GM20000 (cell line): Measurements from ENCODE around the gene RNF227.

Experiments used
- DNase-seq: peaks from one replicate; pipeline ENCODE4 v3.0.0; 2012; ENCODE audit warnings: low spot score
- CTCF ChIP-seq: IDR thresholded peaks from 2 replicates; pipeline ENCODE4 v1.5.1; 2012; ENCODE audit warnings: mild to moderate bottlenecking, control low read depth; ENCODE audit errors: extremely low read depth, missing control alignments

The RNF227 gene

GRCh38 chr17:7894866-7895265, 21.2 kb downstream of the RNF227 start:
- TF ChIP-seq CTCF, result no peak
- DNase-seq, result no peak

GRCh38 chr17:7894226-7894625, 21.9 kb downstream of the RNF227 start:
- DNase-seq, result no peak
- TF ChIP-seq CTCF, result no peak

- no peak for DNase-seq
- no peak for TF ChIP-seq CTCF
These were observed 22.8 kb downstream of the RNF227 start for GRCh38 chr17:7893187-7893880.

- no peak for DNase-seq
- TF ChIP-seq CTCF, result no peak
These were observed 26.7 kb downstream of the RNF227 start for GRCh38 chr17:7889166-7889955.

GRCh38 chr17:7888184-7888920, 27.7 kb downstream of the RNF227 start, which contains the start of gene CHD3:
Gene CHD3 (plus strand): TSS chr17:7888789. CDS start chr17:7889001, 212 bp downstream.
- no peak for DNase-seq
- TF ChIP-seq CTCF, result no peak

- TF ChIP-seq CTCF, result no peak
- DNase-seq, result peak; percentile 91
These were observed 28.5 kb downstream of the RNF227 start for GRCh38 chr17:7887482-7888183.
